ENCODE measurements around the gene TMEM17.
"Not testable (repeated sequence)": the region's sequence is repeated elsewhere in the genome, so short reads cannot be mapped to it uniquely, and the experiment has no call there.

Gene TMEM17

GRCh38 chr2:62505750-62506420 is at the start of gene TMEM17:
TSS of gene TMEM17 (minus strand) at chr2:62506195. CDS start at chr2:62506129, 66 bp downstream.
- DNase-seq (ENCODE audit: low spot score): no peak

GRCh38 chr2:62554440-62554839 is 48.4 kb upstream of the TMEM17 start:
- no peak for DNase-seq (ENCODE audit: low spot score)

- no peak for DNase-seq (ENCODE audit: low spot score)
Measured at GRCh38 chr2:62550461-62550860, 44.5 kb upstream of the TMEM17 start.

- DNase-seq (ENCODE audit: low spot score): no peak
Measured at GRCh38 chr2:62547854-62548253, 41.9 kb upstream of the TMEM17 start.

GRCh38 chr2:62545261-62545660 is 39.3 kb upstream of the TMEM17 start:
- DNase-seq (ENCODE audit: low spot score): no peak

- no peak for DNase-seq (ENCODE audit: low spot score)
Measured at GRCh38 chr2:62540408-62541168, 34.6 kb upstream of the TMEM17 start.

GRCh38 chr2:62539606-62540407 is 33.8 kb upstream of the TMEM17 start:
- no peak for DNase-seq (ENCODE audit: low spot score)

GRCh38 chr2:62538756-62539155 is 32.8 kb upstream of the TMEM17 start:
- DNase-seq (ENCODE audit: low spot score): no peak

GRCh38 chr2:62537814-62538213 is 31.8 kb upstream of the TMEM17 start:
- DNase-seq (ENCODE audit: low spot score): no peak

- DNase-seq (ENCODE audit: low spot score): no peak
Measured at GRCh38 chr2:62536873-62537547, 31.0 kb upstream of the TMEM17 start.

GRCh38 chr2:62535521-62535920 is 29.5 kb upstream of the TMEM17 start:
- not testable (repeated sequence) for DNase-seq (ENCODE audit: low spot score)

GRCh38 chr2:62531594-62531993 is 25.6 kb upstream of the TMEM17 start:
- DNase-seq (ENCODE audit: low spot score): no peak

- DNase-seq (ENCODE audit: low spot score): no peak
Measured at GRCh38 chr2:62529758-62530157, 23.8 kb upstream of the TMEM17 start.

- no peak for DNase-seq (ENCODE audit: low spot score)
Measured at GRCh38 chr2:62527478-62528210, 21.6 kb upstream of the TMEM17 start.

GRCh38 chr2:62526531-62527381 is 20.8 kb upstream of the TMEM17 start:
- DNase-seq (ENCODE audit: low spot score): no peak

GRCh38 chr2:62525549-62526269 is 19.7 kb upstream of the TMEM17 start:
- no peak for DNase-seq (ENCODE audit: low spot score)

- no peak for DNase-seq (ENCODE audit: low spot score)
Measured at GRCh38 chr2:62524293-62524941, 18.4 kb upstream of the TMEM17 start.

- not testable (repeated sequence) for DNase-seq (ENCODE audit: low spot score)
Measured at GRCh38 chr2:62521061-62521460, 15.1 kb upstream of the TMEM17 start.

- DNase-seq (ENCODE audit: low spot score): no peak
Measured at GRCh38 chr2:62512384-62512783, 6.4 kb upstream of the TMEM17 start.
